ENCODE data around the gene LYPD3. TPM values are rescaled to one million over a fixed set of nuclear protein-coding genes. Genes with fewer than 3 reads are reported as not detected.

Gene LYPD3
- total RNA-seq, 2 experiments from 2014 or later = not detected

GRCh38 chr19:43485951-43486350 is 20.5 kb upstream of the LYPD3 start:
- Histone ChIP-seq H3K9me3 (ENCODE audit: low read length) (no peaks in the 10 kb centered on the region), H3K79me2 (ENCODE audit: insufficient read depth, low read depth, low read length) (no peaks in the 10 kb centered on the region), H3K4me3 (ENCODE audit: low read depth, low read length, poor library complexity, severe bottlenecking) (no peak overlapping the region), H2AFZ (ENCODE audit: low read length) (no peak overlapping the region), H3K4me2 (ENCODE audit: low read length) (no peak overlapping the region), H3K36me3 (ENCODE audit: insufficient read depth, low read length) (no peaks in the 10 kb centered on the region), H3K27ac (ENCODE audit: low read depth, low read length, poor library complexity, severe bottlenecking) (no peak overlapping the region), H3K9me2 (ENCODE audit: insufficient read depth, low read length) (no peaks in the 10 kb centered on the region), H3K4me1 (ENCODE audit: insufficient read depth, low read length, poor library complexity, severe bottlenecking) (no peaks in the 10 kb centered on the region), H4K20me1 (ENCODE audit: insufficient read depth, low read length) (no peaks in the 10 kb centered on the region)
- BruUV-seq (replicated peaks) = no TSS peak
- DNase-seq (ENCODE audit: low spot score) = no peak
- TF ChIP-seq CTCF (conservative IDR thresholded peaks at IDR 0.05; ENCODE audit: low read length) = no peak
- no peak for TF ChIP-seq EZH2phosphoT487 (IDR thresholded peaks at IDR 0.05; ENCODE audit: borderline replicate concordance, low read depth, low read length)
- POLR2A ChIA-PET = no interaction called here
- intact Hi-C loops (cut with micrococcal nuclease; ENCODE audit: unreplicated experiment) = no loop called here
- CTCF ChIA-PET (ENCODE audit: unreplicated experiment) = no interaction called here

- Histone ChIP-seq H3K9me2 (ENCODE audit: insufficient read depth, low read length) (no peaks in the 10 kb centered on the region), H2AFZ (ENCODE audit: low read length) (no peak overlapping the region), H4K20me1 (ENCODE audit: insufficient read depth, low read length) (no peaks in the 10 kb centered on the region), H3K9me3 (ENCODE audit: low read length) (no peaks in the 10 kb centered on the region), H3K36me3 (ENCODE audit: insufficient read depth, low read length) (no peaks in the 10 kb centered on the region), H3K4me1 (ENCODE audit: insufficient read depth, low read length, poor library complexity, severe bottlenecking) (no peaks in the 10 kb centered on the region), H3K79me2 (ENCODE audit: insufficient read depth, low read depth, low read length) (no peaks in the 10 kb centered on the region), H3K27ac (ENCODE audit: low read depth, low read length, poor library complexity, severe bottlenecking) (no peak overlapping the region), H3K4me3 (ENCODE audit: low read depth, low read length, poor library complexity, severe bottlenecking) (no peak overlapping the region), H3K4me2 (ENCODE audit: low read length) (no peak overlapping the region)
- DNase-seq (ENCODE audit: low spot score) = no peak
- intact Hi-C loops (cut with micrococcal nuclease; ENCODE audit: unreplicated experiment) = no loop called here
- TF ChIP-seq EZH2phosphoT487 (IDR thresholded peaks at IDR 0.05; ENCODE audit: borderline replicate concordance, low read depth, low read length) (no peak), CTCF (conservative IDR thresholded peaks at IDR 0.05; ENCODE audit: low read length) (no peak)
- ChIA-PET POLR2A (no interaction called here), CTCF (ENCODE audit: unreplicated experiment) (no interaction called here)
- no TSS peak for BruUV-seq (replicated peaks)
Measured at GRCh38 chr19:43483281-43483680, 17.9 kb upstream of the LYPD3 start.

DNA sequence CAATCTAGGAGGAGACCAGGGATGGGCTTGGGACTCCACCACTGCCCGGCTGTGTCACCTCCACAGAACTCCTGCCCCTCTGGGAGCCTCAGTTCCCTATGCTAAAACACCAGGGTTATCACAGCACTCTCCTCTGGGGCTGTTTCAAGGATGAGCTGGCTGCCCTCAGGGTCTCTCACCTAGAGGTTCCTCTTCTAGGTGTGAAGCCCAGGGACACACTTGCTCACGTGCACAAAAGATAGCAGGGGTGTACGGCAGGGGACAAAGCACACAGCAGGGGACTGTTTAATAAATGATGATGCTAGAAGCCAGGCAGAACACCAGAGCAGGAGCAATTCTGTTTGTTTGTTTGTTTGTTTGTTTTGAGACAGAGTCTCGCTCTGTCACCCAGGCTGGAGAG is 16.8 kb upstream of the LYPD3 start:
- H3K9me3 ChIP-seq (ENCODE audit: low read length) = no peaks in the 10 kb centered on the region
- intact Hi-C loops (cut with micrococcal nuclease; ENCODE audit: unreplicated experiment) = no loop called here
- no peaks in the 10 kb centered on the region for H3K79me2 ChIP-seq (ENCODE audit: insufficient read depth, low read depth, low read length)
- DNase-seq (ENCODE audit: low spot score) = no peak
- BruUV-seq (replicated peaks) = no TSS peak
- H3K4me2 ChIP-seq (ENCODE audit: low read length) = no peak overlapping the region
- H4K20me1 ChIP-seq (ENCODE audit: insufficient read depth, low read length) = no peaks in the 10 kb centered on the region
- H3K4me3 ChIP-seq (ENCODE audit: low read depth, low read length, poor library complexity, severe bottlenecking) = no peak overlapping the region
- ChIA-PET POLR2A (interaction anchor here (0.6 kb wide), 1 partner anchor 1520 kb away, joined by 5 read pairs; no protein-coding TSS in a partner anchor), CTCF (ENCODE audit: unreplicated experiment) (no interaction called here)
- no peaks in the 10 kb centered on the region for H3K9me2 ChIP-seq (ENCODE audit: insufficient read depth, low read length)
- H3K4me1 ChIP-seq (ENCODE audit: insufficient read depth, low read length, poor library complexity, severe bottlenecking) = no peaks in the 10 kb centered on the region
- H3K27ac ChIP-seq (ENCODE audit: low read depth, low read length, poor library complexity, severe bottlenecking) = no peak overlapping the region
- no peak for TF ChIP-seq EZH2phosphoT487 (IDR thresholded peaks at IDR 0.05; ENCODE audit: borderline replicate concordance, low read depth, low read length)
- no peaks in the 10 kb centered on the region for H3K36me3 ChIP-seq (ENCODE audit: insufficient read depth, low read length)
- H2AFZ ChIP-seq (ENCODE audit: low read length) = no peak overlapping the region

Data from OCI-LY7 (cell line).